Adrenal gland (tissue), 5 donors: Measurements from ENCODE around the gene PEBP1.

ENCODE experiments used
- POLR2A ChIP-seq, 2 donors: fragments of 450-650 bp; IDR thresholded peaks; one replicate each; pipeline ENCODE4 v1.6.1; 2017; ENCODE audit warnings: antibody characterized with exemption in 2 of 2, mild to moderate bottlenecking in 2 of 2, moderate library complexity in 1 of 2
- TF ChIP-seq, protein P1 (sequence below), 6 experiments: fragments of 450-650 bp in 4 of 6; fragments of 200-600 bp in 2 of 6; sonication (generic) in 1 of 6; IDR thresholded peaks; 1 replicate in 5 of 6; 2 replicates in 1 of 6; pipeline versions ENCODE4 v1.5.1 to v1.8.0; 2016 to 2021; ENCODE audit warnings: antibody characterized with exemption in 6 of 6, mild to moderate bottlenecking in 2 of 6, moderate library complexity in 1 of 6
- donor health status: DM: no; HTN: no; CAD: no.

DNA sequence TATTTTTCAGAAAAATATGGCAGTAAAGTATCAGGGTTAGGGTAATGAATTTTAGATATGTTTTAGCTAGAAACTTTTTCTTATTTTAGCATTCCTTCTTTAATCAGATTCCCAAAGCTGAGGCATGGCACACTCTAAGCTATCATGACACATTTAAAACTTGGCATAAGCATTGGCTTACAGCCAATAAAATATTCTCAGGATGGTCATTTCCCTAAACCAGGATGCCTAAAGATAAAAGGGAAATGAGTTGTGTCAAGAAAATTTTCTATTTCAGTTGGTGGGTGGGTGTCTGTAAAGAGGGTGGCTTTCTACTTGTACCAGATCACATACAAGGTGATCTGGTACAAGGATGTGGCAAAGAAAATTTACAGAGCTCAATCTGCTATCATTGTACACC, 47.8 kb downstream of the PEBP1 start:
- TF ChIP-seq, protein P1, sequence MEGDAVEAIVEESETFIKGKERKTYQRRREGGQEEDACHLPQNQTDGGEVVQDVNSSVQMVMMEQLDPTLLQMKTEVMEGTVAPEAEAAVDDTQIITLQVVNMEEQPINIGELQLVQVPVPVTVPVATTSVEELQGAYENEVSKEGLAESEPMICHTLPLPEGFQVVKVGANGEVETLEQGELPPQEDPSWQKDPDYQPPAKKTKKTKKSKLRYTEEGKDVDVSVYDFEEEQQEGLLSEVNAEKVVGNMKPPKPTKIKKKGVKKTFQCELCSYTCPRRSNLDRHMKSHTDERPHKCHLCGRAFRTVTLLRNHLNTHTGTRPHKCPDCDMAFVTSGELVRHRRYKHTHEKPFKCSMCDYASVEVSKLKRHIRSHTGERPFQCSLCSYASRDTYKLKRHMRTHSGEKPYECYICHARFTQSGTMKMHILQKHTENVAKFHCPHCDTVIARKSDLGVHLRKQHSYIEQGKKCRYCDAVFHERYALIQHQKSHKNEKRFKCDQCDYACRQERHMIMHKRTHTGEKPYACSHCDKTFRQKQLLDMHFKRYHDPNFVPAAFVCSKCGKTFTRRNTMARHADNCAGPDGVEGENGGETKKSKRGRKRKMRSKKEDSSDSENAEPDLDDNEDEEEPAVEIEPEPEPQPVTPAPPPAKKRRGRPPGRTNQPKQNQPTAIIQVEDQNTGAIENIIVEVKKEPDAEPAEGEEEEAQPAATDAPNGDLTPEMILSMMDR (IDR thresholded peaks at IDR 0.05), result no peak
- no peak for TF ChIP-seq POLR2A (IDR thresholded peaks at IDR 0.05)
